HEK293 (cell line): ENCODE results near the gene CFAP69.

Experiments used
- EGR2 ChIP-seq: fragments of 450-650 bp; formaldehyde crosslinking; IDR thresholded peaks from 2 replicates; pipeline ENCODE4 v1.5.1; 2016; ENCODE audit warnings: low read depth, missing biosample characterization, missing genetic modification characterization
- IKZF3 ChIP-seq: fragments of 450-650 bp; IDR thresholded peaks from 2 replicates; pipeline ENCODE4 v1.5.0; 2018; ENCODE audit warnings: missing biosample characterization, mild to moderate bottlenecking, missing genetic modification characterization, moderate library complexity
- ZNF830 ChIP-seq: fragments of 450-650 bp; IDR thresholded peaks from 2 replicates; pipeline ENCODE4 v1.5.0; 2018; ENCODE audit warnings: missing biosample characterization, missing genetic modification characterization, low read depth, mild to moderate bottlenecking, moderate library complexity
- TF ChIP-seq, protein P1 (sequence below): fragments of 450-650 bp; formaldehyde crosslinking; IDR thresholded peaks from 2 replicates; pipeline ENCODE4 v1.5.1; 2016; ENCODE audit warnings: missing biosample characterization, missing genetic modification characterization

DNA sequence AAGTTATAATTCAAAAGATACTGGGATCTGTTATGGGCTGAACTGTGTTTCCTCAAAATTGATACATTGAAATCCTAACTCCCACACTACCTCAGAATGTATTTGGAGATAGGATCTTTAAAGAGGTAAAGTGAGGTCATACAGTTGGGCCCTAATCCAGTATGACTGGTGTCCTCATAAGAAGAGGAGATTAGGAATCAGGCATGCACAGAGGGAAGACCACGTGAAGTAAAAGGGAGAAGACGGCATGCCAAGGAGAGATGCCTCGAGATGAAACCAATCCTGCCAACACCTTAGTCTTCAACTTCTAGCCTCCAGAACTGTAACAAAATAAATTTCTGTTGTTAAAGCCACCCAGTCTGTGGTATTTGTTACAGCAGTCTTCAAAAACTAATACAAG is 5.9 kb upstream of the CFAP69 start:
- TF ChIP-seq, protein P1, sequence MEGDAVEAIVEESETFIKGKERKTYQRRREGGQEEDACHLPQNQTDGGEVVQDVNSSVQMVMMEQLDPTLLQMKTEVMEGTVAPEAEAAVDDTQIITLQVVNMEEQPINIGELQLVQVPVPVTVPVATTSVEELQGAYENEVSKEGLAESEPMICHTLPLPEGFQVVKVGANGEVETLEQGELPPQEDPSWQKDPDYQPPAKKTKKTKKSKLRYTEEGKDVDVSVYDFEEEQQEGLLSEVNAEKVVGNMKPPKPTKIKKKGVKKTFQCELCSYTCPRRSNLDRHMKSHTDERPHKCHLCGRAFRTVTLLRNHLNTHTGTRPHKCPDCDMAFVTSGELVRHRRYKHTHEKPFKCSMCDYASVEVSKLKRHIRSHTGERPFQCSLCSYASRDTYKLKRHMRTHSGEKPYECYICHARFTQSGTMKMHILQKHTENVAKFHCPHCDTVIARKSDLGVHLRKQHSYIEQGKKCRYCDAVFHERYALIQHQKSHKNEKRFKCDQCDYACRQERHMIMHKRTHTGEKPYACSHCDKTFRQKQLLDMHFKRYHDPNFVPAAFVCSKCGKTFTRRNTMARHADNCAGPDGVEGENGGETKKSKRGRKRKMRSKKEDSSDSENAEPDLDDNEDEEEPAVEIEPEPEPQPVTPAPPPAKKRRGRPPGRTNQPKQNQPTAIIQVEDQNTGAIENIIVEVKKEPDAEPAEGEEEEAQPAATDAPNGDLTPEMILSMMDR, result no peak
- TF ChIP-seq IKZF3 (tag by site-specific recombination) (no peak), EGR2 (tag by site-specific recombination) (no peak), ZNF830 (tag by site-specific recombination) (no peak)
